Pons (tissue), 1 donor: Measurements from ENCODE around the gene ALKBH8.
"Not testable (repeated sequence)": the region's sequence is repeated elsewhere in the genome, so short reads cannot be mapped to it uniquely, and the experiment has no call there.

Source experiments
- DNase-seq: peaks from one replicate; pipeline ENCODE4 v3.0.0-alpha.2; 2016; ENCODE audit warnings: low spot score

ALKBH8 gene

GRCh38 chr11:107504981-107505380 is 60.6 kb downstream of the ALKBH8 start:
- no peak for DNase-seq

DNA sequence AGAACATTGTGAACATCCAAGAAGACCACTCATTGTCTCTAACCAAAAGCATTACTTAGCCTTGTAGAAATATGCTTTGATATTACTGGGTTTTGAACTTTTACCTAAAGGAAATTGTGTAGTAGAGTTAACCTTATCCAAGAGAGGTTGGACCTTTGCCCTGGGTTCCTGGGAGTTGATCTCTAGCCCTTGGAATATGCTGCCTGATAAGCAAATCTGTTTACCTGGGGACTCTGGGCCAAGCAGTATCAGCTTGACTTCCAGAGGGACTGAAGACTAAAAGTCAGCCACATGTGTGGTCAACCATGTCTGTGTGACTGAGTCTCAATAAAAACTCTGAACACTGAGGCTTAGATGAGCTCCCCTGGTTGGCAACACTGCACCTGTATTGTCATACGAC is 63.8 kb downstream of the ALKBH8 start:
- DNase-seq: no peak

DNA sequence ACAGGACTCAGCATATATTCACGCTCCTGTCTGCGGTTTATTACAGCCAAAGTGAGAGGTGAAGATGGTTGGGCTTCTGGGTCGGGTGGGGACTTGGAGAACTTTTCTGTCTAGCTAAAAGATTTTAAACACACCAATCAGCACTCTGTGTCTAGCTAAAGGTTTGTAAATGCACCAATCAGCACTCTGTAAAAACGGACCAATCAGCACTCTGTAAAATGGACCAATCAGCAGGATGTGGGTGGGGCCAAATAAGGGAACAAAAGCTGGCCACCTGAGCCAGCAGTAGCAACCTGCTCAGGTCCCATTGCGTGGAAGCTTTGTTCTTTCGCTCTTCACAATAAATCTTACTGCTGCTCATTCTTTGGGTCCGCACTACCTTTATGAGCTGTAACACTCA is 68.2 kb downstream of the ALKBH8 start:
- DNase-seq: not testable (repeated sequence)

DNA sequence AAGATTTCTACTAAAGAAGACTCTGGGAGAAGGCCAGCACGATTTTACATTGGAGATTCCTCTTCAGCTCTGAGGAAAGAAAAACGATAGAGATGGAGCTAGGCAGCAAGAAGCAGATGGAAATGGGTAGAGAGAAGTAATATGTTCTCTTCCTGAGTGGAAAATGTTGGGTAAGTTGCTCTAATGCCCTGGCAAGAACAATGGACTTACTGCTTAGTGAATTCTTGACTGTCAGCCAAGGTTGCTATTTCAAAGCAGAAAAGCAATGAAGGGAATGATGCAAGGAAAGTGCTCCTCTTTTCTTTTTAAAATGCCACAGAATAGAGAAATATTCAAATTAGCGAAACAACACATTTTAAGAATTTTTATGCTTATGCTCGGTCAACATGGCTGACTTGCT is 69.5 kb downstream of the ALKBH8 start:
- DNase-seq: peak; percentile 15

GRCh38 chr11:107494055-107494454 is 71.5 kb downstream of the ALKBH8 start:
- no peak for DNase-seq

DNA sequence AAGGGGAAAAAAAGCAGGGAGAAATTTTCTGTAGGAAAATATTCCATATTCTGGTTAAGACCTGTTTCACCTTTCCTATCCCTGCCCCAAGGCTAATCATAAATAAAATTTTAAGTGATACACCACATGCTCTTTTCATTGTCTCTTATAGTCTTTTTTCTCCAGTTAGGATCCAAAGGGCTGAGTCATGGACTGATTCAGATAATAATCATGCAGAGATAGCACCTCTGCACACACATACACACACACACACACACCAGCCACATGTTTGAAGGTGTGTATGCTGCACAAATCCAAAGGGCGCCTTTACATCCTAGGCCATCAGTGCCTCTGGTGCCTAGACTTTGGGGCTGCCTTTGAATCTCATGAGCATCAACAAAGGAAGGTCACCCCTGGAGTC is 72.4 kb downstream of the ALKBH8 start:
- no peak for DNase-seq

DNA sequence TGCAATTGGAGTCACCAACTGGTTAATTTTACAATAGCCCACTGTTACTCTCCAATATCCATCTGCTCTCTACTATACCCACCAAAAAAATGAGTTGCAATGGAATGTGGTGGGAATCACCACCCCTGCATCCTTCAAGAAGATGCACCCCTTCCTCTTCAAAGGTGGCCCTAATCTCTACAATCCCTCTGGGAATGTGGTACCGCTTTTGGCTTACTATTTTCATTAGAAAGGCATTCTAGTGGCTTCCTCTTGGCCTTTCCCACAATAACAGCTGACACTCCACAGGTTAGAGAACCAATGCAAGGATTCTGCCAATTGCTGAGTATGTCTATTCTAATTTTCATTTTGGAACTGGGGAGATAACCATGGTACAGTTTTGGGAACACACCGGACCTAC is 74.7 kb downstream of the ALKBH8 start:
- no peak for DNase-seq

DNA sequence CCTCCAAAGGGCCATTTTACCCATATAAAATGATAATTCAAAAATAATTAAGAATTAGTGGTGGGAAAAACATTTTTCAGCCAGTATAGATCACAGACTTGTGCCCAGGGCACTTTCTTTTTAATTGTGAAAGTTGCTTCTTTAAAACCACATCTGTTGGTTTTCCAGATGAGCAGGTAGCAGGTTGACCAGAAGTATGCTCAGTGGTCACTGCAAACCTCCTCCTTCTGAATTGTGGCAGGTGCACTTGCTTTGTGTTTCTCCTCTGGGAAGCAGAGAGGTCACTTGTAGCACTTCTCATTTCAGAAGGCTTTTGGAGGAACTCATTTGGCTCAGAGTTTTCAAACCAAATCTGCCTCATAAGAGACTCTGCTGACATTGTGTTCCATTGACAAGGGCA is 83.3 kb downstream of the ALKBH8 start:
- no peak for DNase-seq

DNA sequence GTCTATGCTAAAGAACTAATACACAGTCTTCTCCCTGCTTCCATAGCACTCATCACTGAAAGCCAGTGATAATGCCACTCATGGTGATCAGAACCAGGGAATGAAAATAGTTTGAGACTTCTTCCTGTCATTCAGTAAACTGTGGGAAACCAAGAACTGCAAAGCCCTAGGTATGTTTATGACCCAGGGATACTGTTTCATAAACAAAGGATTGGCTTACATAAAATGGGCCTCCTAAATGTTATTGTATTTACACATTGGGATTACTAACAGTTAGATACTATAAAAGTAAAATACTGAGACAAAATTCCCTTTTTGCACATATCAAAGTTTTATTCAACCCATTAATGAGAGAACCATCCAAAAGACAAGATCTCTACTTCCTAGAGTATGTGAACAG is 86.6 kb downstream of the ALKBH8 start:
- DNase-seq: no peak

GRCh38 chr11:107477820-107478219 is 87.7 kb downstream of the ALKBH8 start:
- DNase-seq: no peak

- DNase-seq: no peak
Measured at GRCh38 chr11:107473792-107474191, 91.7 kb downstream of the ALKBH8 start.

DNA sequence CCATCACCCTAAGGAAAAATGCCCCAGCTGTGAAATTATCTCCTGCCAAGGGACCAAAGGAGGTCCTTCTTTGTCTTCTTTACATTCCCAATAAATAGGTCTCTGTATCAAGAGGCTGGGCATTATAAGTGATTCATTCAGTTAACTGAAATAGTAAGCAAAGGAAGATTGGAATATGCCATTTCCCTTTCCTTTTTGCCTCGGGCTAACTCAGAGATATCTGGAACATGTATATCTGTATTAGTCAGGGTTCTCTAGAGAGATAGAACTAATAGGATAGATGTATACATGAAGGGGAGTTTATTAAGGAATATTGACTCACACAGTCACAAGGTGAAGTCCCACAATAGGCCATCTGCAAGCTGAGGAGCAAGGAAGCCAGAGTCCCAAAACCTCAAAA is 92.6 kb downstream of the ALKBH8 start:
- no peak for DNase-seq

DNA sequence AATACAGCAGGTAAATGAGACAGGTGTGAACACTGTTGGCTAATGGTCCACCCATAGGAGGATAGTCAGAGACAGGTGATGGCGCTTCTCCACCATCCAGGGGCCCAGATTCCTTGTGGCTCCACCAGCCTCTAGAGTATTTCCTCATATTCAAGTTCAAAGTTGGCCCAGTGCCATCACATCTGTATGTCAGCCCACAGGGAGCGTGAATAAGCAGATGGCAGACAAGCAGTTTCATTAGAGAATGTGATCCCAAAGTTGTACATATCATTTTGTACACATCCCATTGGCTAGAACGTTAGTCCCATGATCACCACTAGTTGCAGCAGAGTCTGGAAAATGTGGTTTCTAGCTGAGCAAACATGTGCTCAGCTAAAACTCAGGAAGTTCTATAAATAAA is 96.9 kb downstream of the ALKBH8 start:
- no peak for DNase-seq

DNA sequence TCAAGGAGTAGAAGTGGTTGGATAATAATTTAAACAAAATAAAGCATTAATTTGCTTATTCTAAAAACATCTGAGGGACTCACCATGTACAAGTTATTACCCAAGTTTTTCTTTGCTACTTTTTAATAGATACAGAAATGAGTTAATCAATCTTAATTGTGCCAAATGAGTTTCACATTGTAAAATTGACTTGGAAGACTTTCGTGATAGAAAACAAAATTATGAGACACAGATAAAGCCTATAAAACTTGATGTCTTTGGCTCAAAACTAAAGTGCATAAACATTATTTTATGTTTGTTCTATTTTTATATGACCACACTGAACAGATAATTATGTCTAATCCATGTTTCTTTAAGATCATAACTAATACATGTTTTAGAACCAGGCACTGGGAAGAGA is 97.8 kb downstream of the ALKBH8 start:
- DNase-seq: no peak

DNA sequence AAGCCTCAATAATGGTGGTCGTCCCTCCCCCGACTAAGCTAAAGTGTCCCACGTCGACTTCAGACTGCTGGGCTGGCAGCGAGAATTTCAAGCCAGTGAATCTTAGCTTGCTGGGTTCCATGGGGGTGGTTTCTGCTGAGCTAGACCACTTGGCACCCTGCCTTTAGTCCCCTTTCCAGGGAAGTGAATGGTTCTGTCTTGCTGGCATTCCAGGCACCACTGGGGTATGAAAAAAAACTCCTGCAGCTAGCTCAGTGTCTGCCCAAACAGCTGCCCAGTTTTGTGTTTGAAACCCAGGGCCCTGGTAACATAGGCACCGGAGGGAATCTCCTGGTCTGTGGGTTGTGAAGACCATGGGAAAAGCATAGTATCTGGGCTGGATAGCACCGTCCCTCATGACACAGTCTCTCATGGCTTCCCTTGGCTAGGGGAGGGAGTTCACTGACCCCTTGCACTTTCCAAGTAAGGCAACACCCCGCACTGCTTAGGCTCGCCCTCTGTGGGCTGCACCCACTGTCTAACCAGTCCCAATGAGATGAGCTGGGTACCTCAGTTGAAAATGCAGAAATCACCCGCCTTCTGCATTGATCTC is 99.2 kb downstream of the ALKBH8 start:
- DNase-seq: not testable (repeated sequence)

GRCh38 chr11:107457558-107458271 is 107.8 kb downstream of the ALKBH8 start, which contains the start of gene CWF19L2:
CWF19L2 (minus strand) TSS chr11:107457825; CDS start chr11:107457816, 9 bp downstream.
- DNase-seq: peak; percentile 98

DNA sequence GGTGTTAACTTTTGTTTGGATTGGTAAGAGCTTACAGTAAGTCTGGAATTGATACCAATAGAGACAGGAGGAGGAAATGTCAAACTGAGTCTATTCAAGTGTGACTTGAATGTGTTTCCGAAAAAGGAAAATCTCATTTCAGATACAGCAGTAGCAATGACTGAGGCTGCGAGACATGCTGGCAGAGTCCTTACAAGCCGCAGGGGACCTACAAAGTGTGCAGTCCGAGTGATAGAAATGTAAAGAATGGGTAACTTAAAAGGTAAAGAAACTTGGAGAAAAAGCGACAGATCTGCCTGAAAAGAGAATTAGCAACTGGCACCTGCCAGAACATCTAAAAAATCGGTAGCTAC is 108.4 kb downstream of the ALKBH8 start:
- DNase-seq: no peak

DNA sequence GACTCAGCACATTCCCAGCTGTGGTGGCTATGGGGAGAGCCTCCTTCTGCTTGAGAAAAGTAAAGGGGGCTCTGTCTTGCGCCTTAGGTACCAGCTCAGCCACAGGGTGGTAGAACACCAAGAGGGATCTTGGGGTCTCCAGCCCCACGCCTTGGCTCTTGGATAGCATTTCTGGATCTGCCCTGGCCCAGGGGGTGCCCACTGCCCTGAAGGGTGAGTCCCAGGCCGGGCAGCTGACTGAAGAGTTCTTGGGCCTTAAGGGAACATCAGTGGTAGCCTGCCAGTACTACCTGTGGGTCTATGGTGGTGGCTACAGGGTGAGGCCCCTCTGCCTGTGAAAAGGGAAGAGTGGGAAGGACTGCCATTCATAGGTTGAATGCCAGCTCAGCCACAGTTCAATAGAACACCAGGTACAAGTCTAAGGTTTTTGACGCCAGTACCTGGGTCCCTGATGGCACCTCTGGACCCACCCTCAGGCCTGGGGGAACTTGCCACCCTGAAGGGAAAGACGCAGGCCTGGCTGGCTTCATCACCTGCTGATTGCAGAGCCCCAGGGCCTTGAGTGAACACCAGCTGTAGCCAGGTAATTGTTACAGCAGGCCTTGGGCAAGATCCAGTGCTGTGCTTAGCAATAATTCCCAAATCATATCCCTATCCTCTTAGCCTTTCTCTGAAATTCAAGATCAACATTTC is 111.8 kb downstream of the ALKBH8 start:
- no peak for DNase-seq
